HL-60 (cell line): Measurements from ENCODE around the gene EHD1.

ENCODE experiments used
- DNase-seq, 2 experiments: peaks; one replicate each; pipeline ENCODE4 v3.0.0-alpha.2; 2010 to 2020; ENCODE audit warnings: low read depth in 1 of 2, low spot score in 1 of 2
- H3K27ac ChIP-seq: fragments of 250-450 bp; sonication (Bioruptor Pico); replicated peaks from 2 replicates; pipeline ENCODE4 v1.5.1; 2020; ENCODE audit warnings: mild to moderate bottlenecking, moderate library complexity
- H3K27me3 ChIP-seq: fragments of 250-450 bp; sonication (Bioruptor Pico); 2 replicates; pipeline ENCODE4 v1.5.1; 2021; ENCODE audit warnings: mild to moderate bottlenecking, moderate library complexity; ENCODE audit not compliant: insufficient read depth, poor library complexity, severe bottlenecking
- H3K4me3 ChIP-seq: replicated peaks from 2 replicates; pipeline ENCODE4 v1.5.1; 2011; ENCODE audit warnings: mild to moderate bottlenecking, control low read depth, low read length; ENCODE audit not compliant: insufficient read depth
- GABPA ChIP-seq: IDR thresholded peaks from 2 replicates; pipeline ENCODE4 v1.6.1; 2012; ENCODE audit warnings: low read depth
- POLR2AphosphoS5 ChIP-seq: IDR thresholded peaks from 2 replicates; pipeline ENCODE4 v1.6.1; 2012; ENCODE audit warnings: low read depth
- SPI1 ChIP-seq: IDR thresholded peaks from 2 replicates; pipeline ENCODE4 v1.6.1; 2012; ENCODE audit warnings: low read depth, mild to moderate bottlenecking, borderline replicate concordance
- TF ChIP-seq, protein P1 (sequence below): IDR thresholded peaks from 2 replicates; pipeline ENCODE4 v1.6.1; 2012; ENCODE audit warnings: low read depth; ENCODE audit not compliant: insufficient replicate concordance
- TF ChIP-seq, protein P2 (sequence below): IDR thresholded peaks from one replicate; pipeline ENCODE4 v1.5.1; 2011; ENCODE audit warnings: low read length, control low read depth, inconsistent platforms; ENCODE audit not compliant: insufficient read depth

EHD1 gene

DNA sequence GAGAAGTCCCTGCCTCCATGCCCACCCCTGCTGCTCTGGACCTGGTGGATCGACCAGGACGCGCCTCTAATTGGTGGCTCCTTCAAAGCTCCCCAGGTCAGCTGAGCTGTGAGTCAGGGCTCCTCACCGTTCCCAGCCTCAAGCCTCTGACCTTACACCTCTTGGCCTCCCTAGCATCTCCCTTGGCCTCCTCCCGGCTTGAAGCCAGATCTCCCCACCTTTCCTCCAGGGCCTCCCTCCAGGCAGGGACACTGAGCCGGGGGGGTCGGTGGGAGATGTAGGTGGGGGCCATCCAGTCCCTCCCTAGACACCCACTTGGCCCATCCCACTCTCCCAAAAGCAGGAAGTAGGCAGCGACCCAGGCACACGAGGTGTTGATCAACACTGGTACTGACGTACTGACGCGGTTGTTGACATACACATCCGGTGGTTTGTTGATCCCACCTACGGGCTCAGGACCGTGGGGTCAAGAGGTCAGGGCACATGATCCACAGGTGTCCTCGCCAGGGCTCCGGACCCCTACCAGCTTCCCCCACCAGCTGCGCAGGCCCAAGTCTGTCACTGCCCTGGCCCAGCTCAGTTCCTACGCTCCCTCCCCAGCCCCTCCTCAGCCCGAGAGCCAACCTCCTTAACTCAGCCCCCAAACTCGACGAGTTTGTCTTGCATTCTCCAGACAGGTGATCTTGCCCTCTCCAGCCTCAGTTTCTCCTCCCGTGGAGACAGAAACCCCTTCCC, 37.8 kb upstream of the EHD1 start:
- DNase-seq, result peak in 1 of 2 experiments; percentile 72
- Histone ChIP-seq H3K4me3 (peak overlapping the region; percentile 82), H3K27ac (peak overlapping the region; percentile 76)

DNA sequence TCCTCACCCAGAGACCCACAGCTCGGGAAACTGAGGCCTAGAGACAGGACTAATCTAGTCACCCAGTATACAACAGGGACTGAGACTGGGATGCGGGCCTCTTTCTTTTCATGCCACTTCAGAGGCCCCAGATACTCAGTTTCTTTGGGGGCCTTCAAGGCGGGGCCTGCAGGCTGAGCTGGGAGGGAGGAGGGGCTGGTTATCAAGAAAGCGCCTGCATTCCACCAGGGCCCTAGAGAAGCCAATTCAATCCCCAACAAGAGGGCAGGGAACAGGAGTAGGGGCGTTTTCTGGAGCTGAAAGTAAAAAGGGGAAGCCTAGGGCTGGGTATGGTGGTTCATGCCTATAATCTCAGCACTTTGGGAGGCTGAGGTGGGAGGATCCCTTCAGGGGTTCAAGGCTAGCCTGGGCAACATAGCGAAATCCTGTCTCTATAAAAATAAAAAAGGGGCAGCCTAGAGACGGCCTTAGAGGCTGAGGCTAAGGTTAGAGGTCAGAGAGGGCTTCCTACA, 37.0 kb upstream of the EHD1 start:
- DNase-seq, result no peak
- no peaks in the 10 kb centered on the region for H3K27me3 ChIP-seq
- H3K4me3 ChIP-seq, result no peak overlapping the region
- TF ChIP-seq SPI1 (peak; percentile 59), GABPA (no peak)
- peak overlapping the region; percentile 76; the same call in 1 of the 2 replicates for H3K27ac ChIP-seq

More for the DNA sequence above, 37.8 kb upstream of the EHD1 start:
- no peaks in the 10 kb centered on the region for H3K27me3 ChIP-seq
- TF ChIP-seq, protein P1, sequence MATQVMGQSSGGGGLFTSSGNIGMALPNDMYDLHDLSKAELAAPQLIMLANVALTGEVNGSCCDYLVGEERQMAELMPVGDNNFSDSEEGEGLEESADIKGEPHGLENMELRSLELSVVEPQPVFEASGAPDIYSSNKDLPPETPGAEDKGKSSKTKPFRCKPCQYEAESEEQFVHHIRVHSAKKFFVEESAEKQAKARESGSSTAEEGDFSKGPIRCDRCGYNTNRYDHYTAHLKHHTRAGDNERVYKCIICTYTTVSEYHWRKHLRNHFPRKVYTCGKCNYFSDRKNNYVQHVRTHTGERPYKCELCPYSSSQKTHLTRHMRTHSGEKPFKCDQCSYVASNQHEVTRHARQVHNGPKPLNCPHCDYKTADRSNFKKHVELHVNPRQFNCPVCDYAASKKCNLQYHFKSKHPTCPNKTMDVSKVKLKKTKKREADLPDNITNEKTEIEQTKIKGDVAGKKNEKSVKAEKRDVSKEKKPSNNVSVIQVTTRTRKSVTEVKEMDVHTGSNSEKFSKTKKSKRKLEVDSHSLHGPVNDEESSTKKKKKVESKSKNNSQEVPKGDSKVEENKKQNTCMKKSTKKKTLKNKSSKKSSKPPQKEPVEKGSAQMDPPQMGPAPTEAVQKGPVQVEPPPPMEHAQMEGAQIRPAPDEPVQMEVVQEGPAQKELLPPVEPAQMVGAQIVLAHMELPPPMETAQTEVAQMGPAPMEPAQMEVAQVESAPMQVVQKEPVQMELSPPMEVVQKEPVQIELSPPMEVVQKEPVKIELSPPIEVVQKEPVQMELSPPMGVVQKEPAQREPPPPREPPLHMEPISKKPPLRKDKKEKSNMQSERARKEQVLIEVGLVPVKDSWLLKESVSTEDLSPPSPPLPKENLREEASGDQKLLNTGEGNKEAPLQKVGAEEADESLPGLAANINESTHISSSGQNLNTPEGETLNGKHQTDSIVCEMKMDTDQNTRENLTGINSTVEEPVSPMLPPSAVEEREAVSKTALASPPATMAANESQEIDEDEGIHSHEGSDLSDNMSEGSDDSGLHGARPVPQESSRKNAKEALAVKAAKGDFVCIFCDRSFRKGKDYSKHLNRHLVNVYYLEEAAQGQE, result no peak
- 0 out of 2 replicates have a peak, but pooled peaks have one; percentile 16 for TF ChIP-seq POLR2AphosphoS5
- TF ChIP-seq GABPA, result no peak

DNA sequence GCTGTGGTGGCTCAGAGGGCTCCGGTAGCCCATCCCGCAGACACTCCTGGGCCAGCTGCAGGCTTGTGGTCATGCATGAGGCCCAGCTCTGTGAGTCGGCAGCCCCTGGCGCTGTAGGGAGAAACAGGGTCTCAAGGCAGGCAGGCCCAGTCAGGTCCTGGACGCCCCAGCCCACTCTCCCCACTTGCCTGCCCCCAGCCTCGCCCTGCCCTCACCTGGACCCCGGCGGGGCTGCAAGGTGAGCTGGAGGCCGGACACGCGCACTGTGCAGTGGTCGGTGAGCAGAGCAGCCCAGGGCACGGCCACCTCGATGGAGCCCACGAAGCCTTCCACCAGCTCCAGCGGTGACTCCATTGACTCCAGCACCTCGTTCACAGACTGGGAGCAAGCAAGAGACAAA, 35.7 kb upstream of the EHD1 start:
- no peak for DNase-seq
- Histone ChIP-seq H3K27me3 (no peaks in the 10 kb centered on the region), H3K27ac (no peak overlapping the region), H3K4me3 (no peak overlapping the region)
- TF ChIP-seq, protein P2, sequence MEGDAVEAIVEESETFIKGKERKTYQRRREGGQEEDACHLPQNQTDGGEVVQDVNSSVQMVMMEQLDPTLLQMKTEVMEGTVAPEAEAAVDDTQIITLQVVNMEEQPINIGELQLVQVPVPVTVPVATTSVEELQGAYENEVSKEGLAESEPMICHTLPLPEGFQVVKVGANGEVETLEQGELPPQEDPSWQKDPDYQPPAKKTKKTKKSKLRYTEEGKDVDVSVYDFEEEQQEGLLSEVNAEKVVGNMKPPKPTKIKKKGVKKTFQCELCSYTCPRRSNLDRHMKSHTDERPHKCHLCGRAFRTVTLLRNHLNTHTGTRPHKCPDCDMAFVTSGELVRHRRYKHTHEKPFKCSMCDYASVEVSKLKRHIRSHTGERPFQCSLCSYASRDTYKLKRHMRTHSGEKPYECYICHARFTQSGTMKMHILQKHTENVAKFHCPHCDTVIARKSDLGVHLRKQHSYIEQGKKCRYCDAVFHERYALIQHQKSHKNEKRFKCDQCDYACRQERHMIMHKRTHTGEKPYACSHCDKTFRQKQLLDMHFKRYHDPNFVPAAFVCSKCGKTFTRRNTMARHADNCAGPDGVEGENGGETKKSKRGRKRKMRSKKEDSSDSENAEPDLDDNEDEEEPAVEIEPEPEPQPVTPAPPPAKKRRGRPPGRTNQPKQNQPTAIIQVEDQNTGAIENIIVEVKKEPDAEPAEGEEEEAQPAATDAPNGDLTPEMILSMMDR, result no peak
- TF ChIP-seq, protein P1, result no peak
- no peak for TF ChIP-seq GABPA
- no peak for TF ChIP-seq SPI1
- no peak for TF ChIP-seq POLR2AphosphoS5

DNA sequence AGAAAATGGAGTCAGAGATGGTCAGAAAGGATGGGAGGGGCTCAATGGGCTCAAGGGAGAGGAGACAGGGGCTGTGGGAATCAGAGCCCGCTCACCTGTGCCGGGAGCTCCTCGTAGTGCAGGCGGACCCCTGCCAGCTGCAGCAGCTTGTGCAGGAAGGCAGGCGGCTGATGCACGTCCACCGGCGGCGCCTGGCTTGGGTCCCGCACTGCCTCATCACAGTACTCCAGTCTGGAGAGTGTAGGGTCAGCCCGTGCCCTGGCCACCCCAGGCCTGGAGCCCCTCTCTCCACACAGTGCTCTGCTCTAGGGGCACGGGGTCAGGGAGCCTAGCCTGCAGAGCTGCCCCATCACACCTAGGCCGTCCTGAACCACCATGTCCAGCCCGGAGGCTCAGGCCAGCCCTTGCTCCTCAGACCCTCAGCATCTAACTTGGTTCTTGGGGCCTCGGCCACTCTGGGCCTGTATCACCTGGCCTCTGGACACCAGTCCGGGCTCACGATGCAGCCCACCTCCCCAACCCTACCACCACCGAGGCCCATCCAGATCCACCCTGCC, 34.8 kb upstream of the EHD1 start:
- H3K27me3 ChIP-seq, result no peaks in the 10 kb centered on the region
- TF ChIP-seq SPI1 (no peak), POLR2AphosphoS5 (no peak), GABPA (no peak)
- TF ChIP-seq, protein P1, result no peak
- TF ChIP-seq, protein P2, result no peak
- no peak overlapping the region for H3K27ac ChIP-seq
- no peak for DNase-seq
- H3K4me3 ChIP-seq, result no peak overlapping the region
